Testis (tissue), 2 donors: ENCODE results near the gene B3GALNT2.

Experiments used
- CTCF ChIP-seq, 3 experiments: fragments of 450-650 bp in 2 of 3; fragments of 200-600 bp in 1 of 3; sonication (generic) in 1 of 3; IDR thresholded peaks; one replicate each; pipeline ENCODE4 v1.5.1; 2016 to 2019; ENCODE audit warnings: antibody characterized with exemption in 3 of 3, mild to moderate bottlenecking in 2 of 3, moderate library complexity in 1 of 3
- POLR2A ChIP-seq: fragments of 450-650 bp; IDR thresholded peaks from one replicate; pipeline ENCODE4 v1.6.1; 2017; ENCODE audit warnings: antibody characterized with exemption, mild to moderate bottlenecking, moderate library complexity

GRCh38 chr1:235429143-235429542 is 75.1 kb downstream of the B3GALNT2 start:
- TF ChIP-seq CTCF (IDR thresholded peaks at IDR 0.05) (no peak), POLR2A (no peak)
